HG02870 (cell line): ENCODE results near the gene DIAPH1.
A peak's percentile ranks its signal among the peaks of the same experiment; 100 is the strongest.

Experiments
- ATAC-seq: cut with Tn5 transposase; IDR thresholded peaks from one replicate; pipeline ENCODE4 v1.9.1; 2021; ENCODE audit warnings: mild to moderate bottlenecking, moderate library complexity; ENCODE audit not compliant: unreplicated experiment

Gene DIAPH1

GRCh38 chr5:141640051-141640415 is 21.2 kb upstream of the DIAPH1 start:
- ATAC-seq: no peak

GRCh38 chr5:141639357-141640050 is 20.7 kb upstream of the DIAPH1 start:
- ATAC-seq: no peak

- ATAC-seq: no peak
Measured at GRCh38 chr5:141638771-141639170, 20.0 kb upstream of the DIAPH1 start.

- ATAC-seq: peak; percentile 19
Measured at GRCh38 chr5:141637767-141638419, 19.1 kb upstream of the DIAPH1 start.

- ATAC-seq: peak; percentile 7
Measured at GRCh38 chr5:141637123-141637766, 18.4 kb upstream of the DIAPH1 start.

- ATAC-seq: peak; percentile 54
Measured at GRCh38 chr5:141636413-141637122, 17.8 kb upstream of the DIAPH1 start, which contains the start of the genes HDAC3 and RELL2. Gene HDAC3 (minus strand): TSS chr5:141636849. CDS start chr5:141636790, 59 bp downstream. Gene RELL2 (plus strand): TSS chr5:141636997. CDS start chr5:141638226, 1,229 bp downstream.

- ATAC-seq: no peak
Measured at GRCh38 chr5:141636106-141636412, 17.3 kb upstream of the DIAPH1 start.

GRCh38 chr5:141635646-141636045 is 16.8 kb upstream of the DIAPH1 start:
- no peak for ATAC-seq

- ATAC-seq: no peak
Measured at GRCh38 chr5:141634720-141635119, 15.9 kb upstream of the DIAPH1 start.

GRCh38 chr5:141633871-141634561 is 15.2 kb upstream of the DIAPH1 start:
- peak; percentile 83 for ATAC-seq

- no peak for ATAC-seq
Measured at GRCh38 chr5:141632650-141633049, 13.8 kb upstream of the DIAPH1 start.

GRCh38 chr5:141630570-141631140 is 11.9 kb upstream of the DIAPH1 start:
- ATAC-seq: no peak

GRCh38 chr5:141628175-141628788 is 9.5 kb upstream of the DIAPH1 start:
- ATAC-seq: no peak

GRCh38 chr5:141623611-141624010 is 4.8 kb upstream of the DIAPH1 start:
- ATAC-seq: no peak

- ATAC-seq: peak; percentile 50
Measured at GRCh38 chr5:141623186-141623585, 4.4 kb upstream of the DIAPH1 start.

GRCh38 chr5:141618030-141618803 is 583 bp downstream of the DIAPH1 start:
- peak; percentile 21 for ATAC-seq

- ATAC-seq: no peak
Measured at GRCh38 chr5:141617682-141618029, 1.1 kb downstream of the DIAPH1 start.

- ATAC-seq: no peak
Measured at GRCh38 chr5:141617128-141617527, 1.7 kb downstream of the DIAPH1 start.

- ATAC-seq: no peak
Measured at GRCh38 chr5:141615991-141616720, 2.6 kb downstream of the DIAPH1 start.
